Effector memory CD4-positive, alpha-beta T cell (primary cell): ENCODE data around the gene CLEC4G.

Experiments
- DNase-seq, 3 donors: peaks; one replicate each; pipeline ENCODE4 v3.0.0-alpha.2; 2020
- H3K27ac ChIP-seq: 2 replicates; pipeline ENCODE4 v1.7.0; 2013; ENCODE audit warnings: mild to moderate bottlenecking, low read length, moderate library complexity; ENCODE audit not compliant: insufficient read depth, poor library complexity, severe bottlenecking
- H3K27me3 ChIP-seq: replicated peaks from 2 replicates; pipeline ENCODE4 v1.7.0; 2013; ENCODE audit warnings: mild to moderate bottlenecking, low read length; ENCODE audit not compliant: insufficient read depth, control insufficient read depth, poor library complexity, severe bottlenecking
- H3K36me3 ChIP-seq: 2 replicates; pipeline ENCODE4 v1.7.0; 2013; ENCODE audit warnings: mild to moderate bottlenecking, low read length, moderate library complexity; ENCODE audit not compliant: control insufficient read depth, insufficient read depth
- H3K4me1 ChIP-seq: 2 replicates; pipeline ENCODE4 v1.7.0; 2013; ENCODE audit warnings: low read length, mild to moderate bottlenecking; ENCODE audit not compliant: control insufficient read depth, insufficient read depth, poor library complexity, severe bottlenecking
- H3K4me3 ChIP-seq: 2 replicates; pipeline ENCODE4 v1.7.0; 2013; ENCODE audit warnings: low read length, low read depth, mild to moderate bottlenecking; ENCODE audit not compliant: insufficient read depth, poor library complexity, severe bottlenecking
- H3K9me3 ChIP-seq: 2 replicates; pipeline ENCODE4 v1.7.0; 2013; ENCODE audit warnings: mild to moderate bottlenecking, low read length, moderate library complexity; ENCODE audit not compliant: control insufficient read depth

CLEC4G gene

DNA sequence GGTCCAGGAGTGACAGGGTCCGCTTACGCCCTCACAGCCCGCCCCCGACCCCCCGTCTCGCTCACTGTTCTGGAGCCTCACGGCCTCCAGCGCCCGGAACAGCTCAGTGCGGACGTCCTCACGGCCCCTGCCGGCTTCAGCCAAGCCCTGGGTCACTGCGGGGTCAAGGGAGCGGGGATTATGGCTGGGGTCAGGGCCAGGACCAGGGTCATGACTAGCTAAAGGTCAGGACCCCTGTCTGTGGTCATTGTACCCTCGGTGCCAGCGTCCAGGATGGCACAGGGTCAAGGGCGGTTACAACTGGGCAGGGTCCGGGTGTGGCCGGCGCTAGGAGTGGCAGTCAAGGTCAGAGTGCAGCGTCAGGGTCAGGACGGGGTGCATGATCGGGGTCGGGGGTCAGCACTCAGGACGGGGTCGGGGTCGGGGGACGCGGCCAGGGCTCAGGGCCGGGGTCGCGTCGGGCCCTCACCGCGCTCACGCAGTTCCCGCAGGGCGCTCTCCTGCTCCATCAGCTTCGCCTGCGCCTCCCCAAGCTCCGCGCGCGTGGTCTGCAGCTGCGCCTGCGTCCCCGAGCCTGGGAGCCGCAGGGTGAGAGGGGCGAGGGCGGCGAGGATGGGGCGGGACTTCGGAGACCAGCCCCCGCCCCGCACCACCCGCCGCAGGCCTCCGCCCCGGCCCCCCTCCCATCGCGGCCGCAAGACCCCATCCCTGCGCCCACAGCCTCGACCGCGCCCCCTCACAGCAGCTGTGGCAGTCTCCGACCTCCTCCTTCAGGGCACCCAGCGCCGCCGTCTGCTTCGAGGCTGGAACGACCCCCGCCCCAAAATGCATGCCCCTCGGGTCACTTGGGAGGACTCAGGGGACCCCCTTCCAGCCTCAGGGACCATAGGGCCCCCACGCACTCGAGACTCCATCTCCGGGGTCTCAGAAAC lies 1.4 kb downstream of the CLEC4G start:
- no peak overlapping the region for H3K27ac ChIP-seq
- H3K9me3 ChIP-seq: no peaks in the 10 kb centered on the region
- peaks cover 28% of the 10 kb centered on the region for H3K27me3 ChIP-seq
- DNase-seq: no peak
- H3K4me3 ChIP-seq: no peak overlapping the region
- no peaks in the 10 kb centered on the region for H3K36me3 ChIP-seq
- peaks cover 10% of the 10 kb centered on the region for H3K4me1 ChIP-seq

DNA sequence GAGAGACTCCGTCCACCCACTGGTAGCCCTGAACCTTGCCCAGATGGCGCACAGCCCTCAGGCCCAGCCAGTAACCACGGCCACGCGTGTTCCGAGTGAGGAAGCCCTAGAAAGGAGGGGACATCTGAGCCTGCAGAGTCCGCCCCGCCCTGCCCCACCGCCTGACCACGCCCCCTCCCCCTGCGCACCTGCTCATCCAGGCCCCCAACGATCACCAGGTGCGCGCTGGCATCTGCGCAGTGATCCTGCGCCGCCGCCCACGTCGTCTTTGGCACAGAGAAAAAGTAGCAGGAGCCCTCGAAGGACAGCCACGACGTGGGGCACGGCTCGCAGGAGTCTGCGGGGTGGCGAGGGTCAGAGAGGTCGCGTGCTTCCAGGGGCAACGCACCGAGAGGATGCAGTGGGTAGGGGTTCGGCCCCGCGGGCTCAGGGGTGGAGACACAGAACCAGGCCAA lies 2.1 kb downstream of the CLEC4G start:
- DNase-seq: no peak
- Histone ChIP-seq H3K4me1 (peaks cover 10% of the 10 kb centered on the region), H3K4me3 (no peak overlapping the region), H3K27me3 (peaks cover 28% of the 10 kb centered on the region), H3K27ac (no peak overlapping the region), H3K36me3 (no peaks in the 10 kb centered on the region), H3K9me3 (no peaks in the 10 kb centered on the region)

DNA sequence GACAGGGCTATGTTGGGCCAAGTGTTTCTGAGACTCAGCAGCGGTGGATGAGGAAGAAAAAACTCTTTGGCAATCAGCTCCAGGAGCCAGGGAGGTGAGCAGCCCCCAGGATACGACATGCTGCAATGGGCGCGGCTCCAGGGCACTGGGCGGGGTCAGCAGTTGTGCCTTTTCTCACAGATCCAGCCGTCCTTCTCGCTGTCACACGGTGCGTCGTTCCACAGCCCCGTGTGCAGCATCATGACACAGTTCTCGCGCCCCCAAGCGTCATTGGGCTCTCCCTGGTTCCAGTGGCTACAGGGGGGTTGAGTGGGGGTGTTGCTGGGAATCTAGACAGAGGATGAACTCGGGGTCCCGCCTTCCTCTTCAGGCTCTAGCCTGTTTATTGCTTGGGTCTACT lies 2.7 kb downstream of the CLEC4G start:
- no peaks in the 10 kb centered on the region for H3K36me3 ChIP-seq
- peaks cover 28% of the 10 kb centered on the region for H3K27me3 ChIP-seq
- H3K27ac ChIP-seq: no peak overlapping the region
- H3K4me3 ChIP-seq: no peak overlapping the region
- H3K4me1 ChIP-seq: peaks cover 10% of the 10 kb centered on the region
- no peak for DNase-seq
- H3K9me3 ChIP-seq: no peaks in the 10 kb centered on the region

DNA sequence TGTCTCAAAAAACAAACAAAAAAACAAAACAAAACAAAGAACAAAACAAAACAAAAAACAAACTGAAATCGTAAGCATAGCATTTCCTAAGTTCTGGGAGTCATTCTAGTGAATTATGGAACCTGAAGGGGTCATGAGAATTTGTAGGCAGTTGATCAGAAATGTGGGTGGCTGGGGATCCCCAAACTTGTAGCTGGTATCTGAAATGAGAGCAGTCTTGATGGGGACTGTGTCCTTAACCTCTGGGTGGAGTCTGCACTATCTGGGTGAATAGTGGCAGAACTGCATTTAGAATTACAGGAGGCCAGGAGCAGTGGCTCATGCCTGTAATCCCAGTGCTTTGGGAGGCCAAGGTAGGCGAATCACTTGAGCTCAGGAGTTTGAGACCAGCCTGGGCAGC lies 6.1 kb downstream of the CLEC4G start:
- H3K36me3 ChIP-seq: no peaks in the 10 kb centered on the region
- H3K4me1 ChIP-seq: peaks cover 10% of the 10 kb centered on the region
- H3K27ac ChIP-seq: no peak overlapping the region
- no peaks in the 10 kb centered on the region for H3K9me3 ChIP-seq
- H3K27me3 ChIP-seq: peaks cover 21% of the 10 kb centered on the region
- no peak overlapping the region for H3K4me3 ChIP-seq
- DNase-seq: no peak

DNA sequence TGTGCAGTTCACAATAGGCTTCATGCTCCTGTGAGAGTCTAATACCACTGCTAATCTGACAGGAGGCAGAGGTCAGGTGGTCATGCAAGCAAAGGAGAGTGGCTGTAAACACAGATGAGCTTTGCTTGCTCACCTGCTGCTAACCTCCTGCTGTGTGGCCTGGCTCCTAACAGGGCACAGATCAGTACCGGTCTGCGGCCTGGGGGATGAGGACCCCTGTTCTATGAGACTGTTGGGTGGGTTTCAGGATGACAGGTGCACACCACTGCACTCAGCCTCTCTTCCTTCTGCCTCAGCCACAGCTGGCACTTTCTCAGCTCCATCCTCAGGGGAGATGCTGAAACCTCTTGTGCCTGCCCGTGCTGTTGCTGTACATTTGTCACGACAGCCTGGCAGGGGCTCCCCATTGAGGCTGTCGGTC lies 9.7 kb downstream of the CLEC4G start:
- Histone ChIP-seq H3K27me3 (no peaks in the 10 kb centered on the region), H3K27ac (no peak overlapping the region), H3K36me3 (no peaks in the 10 kb centered on the region), H3K9me3 (no peaks in the 10 kb centered on the region), H3K4me1 (no peaks in the 10 kb centered on the region), H3K4me3 (no peak overlapping the region)
- DNase-seq: no peak

DNA sequence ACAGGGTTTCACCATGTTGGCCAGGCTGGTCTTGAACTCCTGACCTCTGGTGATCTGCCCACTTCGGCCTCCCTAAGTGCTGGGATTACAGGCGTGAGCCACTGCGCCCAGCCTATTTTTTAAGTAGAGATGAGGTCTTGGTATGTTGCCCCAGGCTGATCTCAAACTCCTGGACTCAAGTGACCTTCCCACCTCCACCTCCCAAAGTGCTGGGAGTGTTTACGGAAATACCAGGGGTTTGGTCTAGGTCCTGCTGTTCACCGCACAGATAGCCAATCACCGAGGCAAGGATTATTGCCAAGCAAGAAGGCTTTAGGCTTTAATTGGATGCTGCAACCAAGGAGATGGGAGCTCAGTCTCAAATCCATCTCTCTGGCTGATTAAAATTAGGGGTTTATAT lies 11.6 kb downstream of the CLEC4G start:
- no peaks in the 10 kb centered on the region for H3K9me3 ChIP-seq
- H3K4me3 ChIP-seq: no peak overlapping the region
- H3K27ac ChIP-seq: no peak overlapping the region
- H3K4me1 ChIP-seq: no peaks in the 10 kb centered on the region
- H3K36me3 ChIP-seq: no peaks in the 10 kb centered on the region
- no peak for DNase-seq
- no peaks in the 10 kb centered on the region for H3K27me3 ChIP-seq

DNA sequence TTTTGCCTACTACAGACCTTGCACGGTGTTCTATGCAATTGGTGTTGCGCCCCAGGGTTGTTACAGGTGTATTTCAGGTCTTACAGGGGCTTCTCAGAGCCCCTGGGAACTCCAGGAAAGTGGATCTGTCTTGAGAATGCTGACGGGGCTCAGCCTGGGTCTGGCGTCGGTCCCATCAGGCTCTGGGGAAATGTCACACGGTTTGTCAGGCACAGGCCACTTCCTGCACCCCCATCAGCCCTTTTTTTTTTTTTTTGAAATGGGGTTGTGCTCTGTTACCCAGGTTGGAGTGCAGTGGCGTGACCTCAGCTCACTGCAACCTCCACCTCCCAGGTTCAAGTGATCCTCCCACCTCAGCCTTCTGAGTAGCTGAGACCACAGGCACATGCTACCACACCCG lies 13.2 kb downstream of the CLEC4G start:
- no peaks in the 10 kb centered on the region for H3K27me3 ChIP-seq
- no peak for DNase-seq
- no peaks in the 10 kb centered on the region for H3K4me1 ChIP-seq
- no peak overlapping the region for H3K27ac ChIP-seq
- no peaks in the 10 kb centered on the region for H3K9me3 ChIP-seq
- no peak overlapping the region for H3K4me3 ChIP-seq
- no peaks in the 10 kb centered on the region for H3K36me3 ChIP-seq

DNA sequence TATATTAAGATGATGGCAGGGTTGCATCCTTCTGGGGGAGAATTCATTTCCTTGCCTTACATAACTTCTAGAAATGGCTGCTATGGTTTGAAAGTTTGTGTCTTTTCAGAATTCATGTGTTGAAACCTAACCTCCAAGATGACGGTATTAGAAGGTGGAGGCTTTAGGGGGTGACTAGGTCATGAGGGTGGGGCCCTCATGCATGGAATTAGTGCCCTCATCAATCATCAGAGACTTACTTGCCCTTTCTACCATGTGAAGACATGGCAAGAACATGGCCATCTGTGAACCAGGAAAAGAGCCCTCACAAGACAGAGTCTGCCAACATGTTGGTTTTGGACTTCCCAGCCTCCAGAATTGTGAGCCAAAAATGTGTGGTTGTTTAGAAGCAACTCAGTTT lies 15.1 kb downstream of the CLEC4G start:
- Histone ChIP-seq H3K27me3 (no peaks in the 10 kb centered on the region), H3K4me1 (no peaks in the 10 kb centered on the region), H3K9me3 (no peaks in the 10 kb centered on the region), H3K4me3 (no peak overlapping the region), H3K27ac (no peak overlapping the region), H3K36me3 (no peaks in the 10 kb centered on the region)
- DNase-seq: no peak

DNA sequence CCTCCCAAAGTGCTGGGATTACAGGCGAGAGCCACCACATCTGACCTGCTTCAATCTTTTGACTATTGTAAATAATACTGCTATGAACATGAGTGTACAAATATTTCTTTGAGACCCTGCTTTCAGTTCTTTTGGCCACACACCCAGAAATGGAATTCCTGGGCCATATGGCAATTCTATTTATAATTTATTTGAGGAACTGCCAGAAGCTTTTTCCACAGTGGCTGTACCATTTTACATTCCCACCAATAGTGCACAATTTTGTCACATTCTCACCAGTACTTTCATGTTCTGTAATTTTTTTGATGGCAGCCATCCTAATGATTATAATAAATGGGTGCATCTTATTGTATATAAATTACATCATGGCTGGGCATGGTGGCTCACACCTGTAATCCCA lies 16.2 kb downstream of the CLEC4G start:
- Histone ChIP-seq H3K4me3 (no peak overlapping the region), H3K9me3 (no peaks in the 10 kb centered on the region), H3K27me3 (no peaks in the 10 kb centered on the region), H3K36me3 (no peaks in the 10 kb centered on the region), H3K4me1 (no peaks in the 10 kb centered on the region), H3K27ac (no peak overlapping the region)
- DNase-seq: no peak

DNA sequence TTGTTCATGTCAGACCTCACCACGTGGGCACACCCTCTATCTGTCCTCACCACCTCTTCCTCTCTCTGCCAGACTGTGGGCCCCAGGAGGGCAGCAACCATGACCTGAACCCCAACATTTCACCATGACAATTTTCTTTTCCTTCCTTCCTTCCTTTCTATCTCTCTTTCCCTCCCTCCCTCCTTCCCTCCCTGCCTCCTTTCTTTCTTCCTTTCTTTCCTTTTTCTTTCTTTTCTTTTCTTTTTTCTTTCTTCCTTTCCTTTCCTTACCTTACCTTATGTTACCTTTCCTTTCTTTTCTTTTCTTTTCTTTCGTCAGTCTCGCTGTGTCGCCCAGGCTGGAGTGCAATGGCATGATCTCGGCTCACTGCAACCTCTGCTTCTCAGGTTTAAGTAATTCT lies 21.3 kb downstream of the CLEC4G start:
- no peaks in the 10 kb centered on the region for H3K36me3 ChIP-seq
- H3K9me3 ChIP-seq: no peaks in the 10 kb centered on the region
- H3K27me3 ChIP-seq: no peaks in the 10 kb centered on the region
- H3K27ac ChIP-seq: no peak overlapping the region
- no peak for DNase-seq
- H3K4me3 ChIP-seq: no peak overlapping the region
- peaks cover 18% of the 10 kb centered on the region for H3K4me1 ChIP-seq
